NCI-H146 (cell line): Measurements from ENCODE around the gene MID1IP1.

Experiments used
- DNase-seq: peaks from one replicate; lab custom pipeline; 2025; lab: John Stamatoyannopoulos, UW

MID1IP1 gene, protein sequence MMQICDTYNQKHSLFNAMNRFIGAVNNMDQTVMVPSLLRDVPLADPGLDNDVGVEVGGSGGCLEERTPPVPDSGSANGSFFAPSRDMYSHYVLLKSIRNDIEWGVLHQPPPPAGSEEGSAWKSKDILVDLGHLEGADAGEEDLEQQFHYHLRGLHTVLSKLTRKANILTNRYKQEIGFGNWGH

DNA sequence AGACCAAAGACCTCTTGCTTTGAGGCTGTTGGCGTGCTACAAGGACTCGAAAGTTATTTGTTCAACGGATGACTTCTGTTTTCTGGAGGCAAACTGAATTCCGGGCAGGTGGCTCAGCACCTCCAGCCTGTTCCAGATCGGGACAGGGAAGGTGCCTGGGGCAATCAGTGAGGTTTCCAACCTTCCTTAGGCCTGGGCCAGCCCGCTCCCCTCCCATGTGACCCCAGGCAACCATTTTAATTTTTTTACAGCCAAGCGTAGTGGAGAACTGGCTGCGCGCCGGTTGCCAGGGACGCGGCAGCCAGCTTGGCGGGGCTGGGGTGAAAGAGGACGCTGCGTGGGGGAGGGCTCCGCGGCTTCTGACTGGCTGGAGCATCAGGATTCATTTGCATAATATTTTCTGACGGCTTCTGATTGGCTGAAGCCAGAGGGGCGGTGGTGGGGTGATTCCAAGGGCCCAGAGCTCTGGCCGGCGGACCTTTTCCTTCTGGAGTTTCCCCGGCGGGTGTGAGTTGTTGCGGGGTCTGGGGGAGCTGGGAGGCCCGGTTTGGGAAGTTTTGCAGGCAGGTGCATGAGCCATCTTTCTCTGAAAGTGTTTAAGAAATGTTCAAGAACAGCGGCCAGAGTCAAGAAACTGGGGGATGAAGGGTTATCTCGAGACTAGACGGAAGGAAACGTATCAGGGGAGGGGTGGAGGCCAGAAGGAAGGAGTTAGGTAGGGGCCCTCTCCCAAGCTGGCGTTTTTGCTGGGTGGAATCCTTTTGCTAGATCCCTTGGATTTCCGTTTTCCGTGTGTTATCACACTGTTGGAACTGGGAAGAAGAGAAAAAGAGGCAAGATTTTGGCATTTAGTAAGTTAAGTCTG is at the start of gene MID1IP1:
Gene MID1IP1, plus strand, starts transcription at position 479 of the 865 bp plus-strand sequence. CDS start 3,488 bp downstream, outside the sequence.
- peak; percentile 95 for DNase-seq

GRCh38 chrX:38754102-38754790 is 47.0 kb upstream of the MID1IP1 start:
- DNase-seq = peak; percentile 60

GRCh38 chrX:38754818-38755718 is 46.2 kb upstream of the MID1IP1 start:
- peak; percentile 33 for DNase-seq

DNA sequence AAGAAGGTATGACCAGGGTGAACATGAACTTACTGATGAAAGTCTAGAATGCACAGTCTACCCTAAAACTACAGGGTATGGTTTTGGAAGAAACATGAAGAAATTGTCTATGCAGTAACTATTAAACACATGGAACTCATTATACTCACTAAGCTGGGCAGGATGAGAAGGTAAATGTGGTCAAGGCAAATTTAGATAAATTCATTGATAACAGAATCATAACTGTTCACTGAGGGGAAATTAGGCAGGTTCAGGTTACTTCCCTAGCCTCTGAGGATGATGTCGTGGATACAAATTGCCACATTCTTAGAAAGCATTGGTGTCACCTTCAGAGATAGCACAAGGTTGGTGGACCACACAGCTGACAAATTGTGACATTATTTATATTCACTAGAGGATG is 40.4 kb upstream of the MID1IP1 start:
- no peak for DNase-seq

GRCh38 chrX:38768079-38768478 is 33.2 kb upstream of the MID1IP1 start:
- DNase-seq = peak; percentile 58

DNA sequence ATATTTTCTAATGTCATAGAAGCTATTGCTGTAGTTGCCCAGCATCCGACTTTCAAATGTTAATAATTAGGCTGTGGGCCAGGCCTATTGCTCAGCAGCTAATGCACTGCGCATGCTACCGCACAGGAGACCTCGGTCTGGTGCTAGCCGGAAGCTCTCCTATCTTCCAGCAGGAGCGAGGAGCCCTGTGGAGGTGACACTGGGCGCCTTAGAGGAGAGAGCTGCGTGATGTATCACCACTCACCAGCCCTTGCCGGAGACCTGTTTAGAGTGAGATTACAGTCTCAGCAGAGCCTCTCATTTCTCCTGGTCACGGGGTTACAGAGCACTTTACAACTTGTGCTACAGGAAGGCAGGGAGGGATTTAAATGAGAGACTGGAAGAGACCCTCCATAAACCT is 31.1 kb upstream of the MID1IP1 start:
- peak; percentile 84 for DNase-seq

- DNase-seq = no peak
These were observed 27.0 kb upstream of the MID1IP1 start for GRCh38 chrX:38774249-38774648.

DNA sequence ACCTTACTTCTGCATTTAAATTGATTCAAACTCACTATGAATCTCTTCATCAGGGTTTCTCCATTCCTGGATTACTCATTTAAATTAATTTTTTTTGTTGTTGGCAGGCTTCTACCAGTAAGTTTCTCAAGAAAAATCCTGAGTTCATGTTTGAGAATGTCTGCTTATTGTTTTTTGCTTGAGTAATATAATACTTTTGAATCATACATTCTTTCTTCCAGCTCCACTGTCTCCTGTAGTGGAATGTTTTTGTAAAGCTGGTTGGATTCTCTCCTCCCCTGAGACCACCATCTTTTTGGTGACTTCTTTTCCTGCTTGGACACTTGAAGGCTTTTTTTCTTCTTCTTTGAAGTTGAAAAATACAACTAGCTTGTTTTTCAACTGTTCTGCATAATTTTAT is 4.3 kb upstream of the MID1IP1 start:
- no peak for DNase-seq

DNA sequence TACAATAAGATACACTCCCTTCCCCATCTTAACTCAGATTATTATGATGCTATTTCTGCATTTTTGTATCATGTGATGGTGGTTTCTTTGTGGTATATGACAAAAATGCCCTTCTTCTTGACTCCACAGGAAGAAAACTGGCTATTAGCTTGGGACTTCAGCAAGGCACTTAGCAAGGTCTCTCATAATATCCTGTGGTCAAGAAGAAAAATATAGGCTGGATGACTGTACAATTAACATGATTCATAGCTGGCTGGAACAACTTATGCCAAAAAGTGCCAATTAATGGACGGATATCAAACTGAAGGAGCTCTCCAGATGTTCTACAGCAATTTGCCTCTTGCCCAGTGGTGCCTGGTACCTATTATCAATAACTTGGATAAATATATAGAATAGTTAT is 2.3 kb upstream of the MID1IP1 start:
- no peak for DNase-seq

DNA sequence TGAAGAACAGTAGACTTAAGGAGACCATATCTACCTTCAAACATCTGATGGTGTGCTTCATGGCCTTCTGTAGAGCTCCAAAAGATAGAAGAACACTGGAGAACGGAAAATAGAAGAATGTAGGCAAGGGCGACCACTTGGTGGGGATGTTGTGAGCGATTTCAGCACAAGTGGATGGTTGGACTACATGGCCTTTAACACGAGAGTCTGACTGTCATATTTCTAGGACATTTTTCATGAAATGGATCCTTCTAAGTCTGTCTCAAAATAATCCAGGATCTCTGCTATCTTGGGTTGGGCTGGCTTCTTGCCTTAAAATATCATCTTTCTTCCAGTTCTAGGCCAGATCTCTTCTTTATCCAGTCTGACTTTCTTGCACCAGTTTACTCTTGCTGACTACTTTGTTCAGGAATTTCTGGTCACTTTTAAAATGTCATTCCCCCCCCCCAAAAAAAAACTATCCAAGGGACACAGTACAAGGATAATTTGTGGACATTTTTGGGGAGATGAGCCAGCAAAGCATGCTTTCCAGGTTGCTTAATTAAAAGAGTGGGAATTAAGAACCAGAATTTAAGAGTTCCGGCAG is 1.2 kb upstream of the MID1IP1 start:
- DNase-seq = no peak

DNA sequence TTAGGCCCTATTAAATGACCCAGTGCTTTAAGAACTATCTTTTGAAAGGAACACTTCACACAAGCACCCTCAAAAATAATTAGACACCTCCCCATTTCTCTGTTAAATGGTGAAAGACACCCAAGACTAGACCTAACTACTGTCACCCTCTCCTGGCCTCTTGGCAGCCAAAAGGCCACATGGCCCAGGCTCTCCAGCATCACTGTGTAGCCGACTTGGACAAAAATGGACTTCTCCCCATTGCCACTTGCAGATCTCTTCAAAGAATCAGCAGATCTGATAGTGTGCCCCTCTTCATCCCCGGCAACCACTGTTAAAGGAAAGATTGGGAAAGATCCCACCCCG is 2.0 kb downstream of the MID1IP1 start:
- no peak for DNase-seq

- peak; percentile 95 for DNase-seq
These were observed 2.6 kb downstream of the MID1IP1 start for GRCh38 chrX:38803588-38804431.

- DNase-seq = no peak
These were observed 3.1 kb downstream of the MID1IP1 start for GRCh38 chrX:38804432-38804681.

DNA sequence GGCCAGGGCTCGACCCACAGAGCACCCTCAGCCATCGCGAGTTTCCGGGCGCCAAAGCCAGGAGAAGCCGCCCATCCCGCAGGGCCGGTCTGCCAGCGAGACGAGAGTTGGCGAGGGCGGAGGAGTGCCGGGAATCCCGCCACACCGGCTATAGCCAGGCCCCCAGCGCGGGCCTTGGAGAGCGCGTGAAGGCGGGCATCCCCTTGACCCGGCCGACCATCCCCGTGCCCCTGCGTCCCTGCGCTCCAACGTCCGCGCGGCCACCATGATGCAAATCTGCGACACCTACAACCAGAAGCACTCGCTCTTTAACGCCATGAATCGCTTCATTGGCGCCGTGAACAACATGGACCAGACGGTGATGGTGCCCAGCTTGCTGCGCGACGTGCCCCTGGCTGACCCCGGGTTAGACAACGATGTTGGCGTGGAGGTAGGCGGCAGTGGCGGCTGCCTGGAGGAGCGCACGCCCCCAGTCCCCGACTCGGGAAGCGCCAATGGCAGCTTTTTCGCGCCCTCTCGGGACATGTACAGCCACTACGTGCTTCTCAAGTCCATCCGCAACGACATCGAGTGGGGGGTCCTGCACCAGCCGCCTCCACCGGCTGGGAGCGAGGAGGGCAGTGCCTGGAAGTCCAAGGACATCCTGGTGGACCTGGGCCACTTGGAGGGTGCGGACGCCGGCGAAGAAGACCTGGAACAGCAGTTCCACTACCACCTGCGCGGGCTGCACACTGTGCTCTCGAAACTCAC is 3.6 kb downstream of the MID1IP1 start:
- peak; percentile 50 for DNase-seq

- peak; percentile 69 for DNase-seq
These were observed 4.5 kb downstream of the MID1IP1 start for GRCh38 chrX:38805432-38806389.

DNA sequence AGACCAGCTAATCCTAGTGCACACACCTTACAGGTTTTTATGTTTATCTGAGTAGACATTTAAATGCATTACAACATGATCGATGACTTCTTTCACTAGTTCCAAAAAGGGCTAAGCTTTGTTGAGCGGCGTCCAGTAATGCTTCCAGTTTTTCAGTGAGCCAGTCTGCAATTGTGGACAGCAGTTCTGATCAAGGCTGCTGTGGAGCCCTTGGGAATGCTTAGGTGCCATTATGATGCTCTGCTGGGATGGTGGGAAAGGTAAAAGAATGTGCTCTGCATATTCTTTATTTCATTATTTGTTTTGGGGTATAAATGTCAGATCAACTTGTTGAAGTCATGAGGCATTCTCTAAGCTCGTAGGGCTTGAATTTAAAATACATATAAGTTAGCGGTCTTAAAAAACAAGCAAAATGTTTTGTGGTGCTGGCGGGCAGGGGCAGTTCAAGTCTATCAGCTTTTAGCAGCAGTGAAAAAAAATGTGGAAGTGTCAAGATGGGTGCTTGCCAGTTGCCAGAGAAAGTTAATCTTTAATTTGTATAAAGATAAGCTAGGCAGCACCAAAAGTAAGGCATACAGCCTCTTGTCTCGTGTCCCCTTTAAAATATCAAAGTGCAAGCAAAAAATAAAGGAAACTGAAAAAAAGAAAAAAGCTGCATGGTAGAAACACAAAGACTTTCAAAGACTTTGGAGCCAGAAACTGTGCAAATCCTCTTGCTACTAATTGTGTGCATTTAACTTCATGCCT is 5.8 kb downstream of the MID1IP1 start:
- no peak for DNase-seq

DNA sequence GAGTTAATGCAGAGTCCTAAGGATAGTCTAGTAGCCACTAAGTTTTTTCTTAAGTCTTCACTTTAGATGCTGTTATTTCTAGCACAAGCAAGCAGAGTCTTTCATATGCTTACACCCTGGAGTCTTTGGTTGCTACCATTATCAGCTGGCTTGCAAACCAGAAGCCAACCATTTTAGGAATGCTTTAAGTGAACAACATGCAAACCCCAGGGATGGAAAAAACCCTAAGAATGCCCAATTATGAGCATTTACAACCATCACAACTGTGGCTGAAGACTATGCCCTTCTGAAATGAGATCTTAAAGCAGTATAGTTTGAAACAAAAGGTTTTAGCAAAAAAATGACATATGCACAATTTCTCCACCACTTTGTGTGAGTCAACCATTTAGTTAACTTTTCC is 6.6 kb downstream of the MID1IP1 start:
- DNase-seq = no peak

DNA sequence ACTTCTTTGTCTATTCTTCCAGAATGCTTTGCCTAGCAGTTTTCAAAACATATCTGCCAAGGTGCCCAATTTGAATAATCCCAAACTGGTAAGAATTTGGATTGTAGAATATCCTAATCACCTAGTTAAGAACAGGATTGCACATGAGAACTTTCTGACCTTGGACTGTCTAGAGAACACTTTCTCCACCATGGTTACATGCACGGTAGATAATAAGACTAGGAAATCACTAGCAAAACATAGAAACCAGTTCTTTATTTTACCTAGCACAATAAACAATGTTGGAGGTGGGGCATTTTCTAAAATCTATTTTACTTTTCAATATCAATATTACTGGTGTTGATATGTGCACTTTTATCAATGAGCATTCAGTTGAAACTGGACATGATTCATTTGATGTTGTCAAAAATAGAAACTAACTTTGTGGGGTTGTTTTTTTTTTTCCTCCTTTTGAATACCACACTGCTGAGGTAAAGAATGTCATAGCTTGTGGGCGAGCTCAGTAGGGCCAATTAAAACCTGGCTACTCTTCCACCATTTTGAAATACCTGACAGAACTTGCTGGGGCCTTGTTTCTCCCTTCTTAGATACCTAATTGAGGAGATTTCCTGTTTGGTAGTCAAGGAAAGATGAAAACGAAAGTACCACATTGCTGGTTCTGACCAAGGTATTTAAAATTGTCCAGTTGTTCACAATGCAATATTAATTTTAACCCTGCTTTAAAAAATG is 10.4 kb downstream of the MID1IP1 start:
- DNase-seq = no peak
